SJSA1 (cell line): ENCODE measurements around the gene WDR91. TPM values are rescaled to one million over a fixed set of nuclear protein-coding genes. Genes with fewer than 3 reads are reported as not detected.

Experiments
- DNase-seq, 2 experiments: peaks; one replicate each; pipeline ENCODE4 v3.0.0-alpha.2; 2015 to 2020; ENCODE audit warnings: low spot score in 2 of 2, low read depth in 1 of 2
- H3K27ac ChIP-seq: fragments of 250-450 bp; sonication (Bioruptor Pico); 2 replicates; pipeline ENCODE4 v1.5.1; 2020; ENCODE audit warnings: mild to moderate bottlenecking, moderate library complexity
- H3K27me3 ChIP-seq: fragments of 250-450 bp; sonication (Bioruptor Pico); replicated peaks from 2 replicates; pipeline ENCODE4 v1.5.1; 2020; ENCODE audit warnings: mild to moderate bottlenecking, moderate library complexity
- H3K36me3 ChIP-seq: fragments of 250-450 bp; sonication (Bioruptor Pico); 2 replicates; pipeline ENCODE4 v1.5.1; 2020; ENCODE audit warnings: mild to moderate bottlenecking
- H3K4me1 ChIP-seq: fragments of 250-450 bp; sonication (Bioruptor Pico); replicated peaks from 2 replicates; pipeline ENCODE4 v1.6.1; 2021; ENCODE audit warnings: mild to moderate bottlenecking
- H3K4me3 ChIP-seq: fragments of 250-450 bp; sonication (Bioruptor Pico); 2 replicates; pipeline ENCODE4 v1.5.1; 2020; ENCODE audit warnings: mild to moderate bottlenecking
- H3K9me3 ChIP-seq: fragments of 250-450 bp; sonication (Bioruptor Pico); replicated peaks from 2 replicates; pipeline ENCODE4 v1.5.1; 2020; ENCODE audit warnings: mild to moderate bottlenecking
- total RNA-seq: library from RNA; depleted of rRNA; stranded (reverse); fragments of >200 nt; shearing (Covaris generic); gene quantifications from 2 replicates; pipeline ENCODE4 v1.2.3, GENCODE V29; 2014

WDR91 gene
- total RNA-seq, 1 experiment from 2014 or later = 11.0 TPM

DNA sequence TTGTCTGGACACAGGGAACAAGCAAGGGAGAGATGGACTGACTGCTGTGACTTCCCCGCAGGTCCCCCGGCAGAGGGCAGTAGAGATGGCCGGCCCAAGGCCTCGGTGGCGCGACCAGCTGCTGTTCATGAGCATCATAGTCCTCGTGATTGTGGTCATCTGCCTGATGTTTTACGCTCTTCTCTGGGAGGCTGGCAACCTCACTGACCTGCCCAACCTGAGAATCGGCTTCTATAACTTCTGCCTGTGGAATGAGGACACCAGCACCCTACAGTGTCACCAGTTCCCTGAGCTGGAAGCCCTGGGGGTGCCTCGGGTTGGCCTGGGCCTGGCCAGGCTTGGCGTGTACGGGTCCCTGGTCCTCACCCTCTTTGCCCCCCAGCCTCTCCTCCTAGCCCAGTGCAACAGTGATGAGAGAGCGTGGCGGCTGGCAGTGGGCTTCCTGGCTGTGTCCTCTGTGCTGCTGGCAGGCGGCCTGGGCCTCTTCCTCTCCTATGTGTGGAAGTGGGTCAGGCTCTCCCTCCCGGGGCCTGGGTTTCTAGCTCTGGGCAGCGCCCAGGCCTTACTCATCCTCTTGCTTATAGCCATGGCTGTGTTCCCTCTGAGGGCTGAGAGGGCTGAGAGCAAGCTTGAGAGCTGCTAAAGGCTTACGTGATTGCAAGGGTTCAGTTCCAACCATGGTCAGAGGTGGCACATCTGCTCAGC, 46.8 kb downstream of the WDR91 start:
- H3K36me3 ChIP-seq = peaks cover 55% of the 10 kb centered on the region
- peaks cover 29% of the 10 kb centered on the region for H3K4me1 ChIP-seq
- no peaks in the 10 kb centered on the region for H3K9me3 ChIP-seq
- no peaks in the 10 kb centered on the region for H3K27me3 ChIP-seq
- no peak overlapping the region for H3K27ac ChIP-seq
- no peak for DNase-seq
- H3K4me3 ChIP-seq = no peak overlapping the region

DNA sequence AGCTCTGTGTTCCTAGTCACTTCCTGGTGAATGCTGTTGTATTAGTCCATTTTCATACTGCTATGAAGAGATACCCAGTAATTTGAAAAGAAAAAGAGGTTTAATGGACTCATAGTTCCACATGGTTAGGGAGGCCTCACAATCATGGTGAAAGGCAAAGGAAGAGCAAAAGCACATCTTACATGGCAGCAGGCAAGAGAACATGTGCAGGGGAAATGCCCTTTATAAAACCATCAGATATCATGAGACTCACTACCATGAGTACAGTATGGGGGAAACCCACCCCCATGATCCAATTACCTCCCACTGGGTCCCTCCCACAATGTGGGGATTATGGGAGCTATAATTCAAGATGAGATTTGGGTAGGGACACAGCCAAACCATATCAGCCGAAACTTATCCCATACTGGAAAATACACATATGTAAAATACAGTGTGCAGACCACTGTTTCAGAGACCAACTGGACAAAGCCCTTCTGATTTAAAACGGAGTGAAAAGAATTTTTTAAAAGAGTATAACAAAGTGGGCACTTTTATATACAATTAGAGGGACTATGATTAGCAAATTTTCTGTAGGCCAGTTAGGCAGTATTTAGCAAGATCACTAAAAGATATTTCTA, 48.8 kb downstream of the WDR91 start:
- Histone ChIP-seq H3K27me3 (no peaks in the 10 kb centered on the region), H3K36me3 (peaks cover 39% of the 10 kb centered on the region), H3K27ac (no peak overlapping the region), H3K4me3 (no peak overlapping the region), H3K9me3 (no peaks in the 10 kb centered on the region), H3K4me1 (peaks cover 20% of the 10 kb centered on the region)
- no peak for DNase-seq

DNA sequence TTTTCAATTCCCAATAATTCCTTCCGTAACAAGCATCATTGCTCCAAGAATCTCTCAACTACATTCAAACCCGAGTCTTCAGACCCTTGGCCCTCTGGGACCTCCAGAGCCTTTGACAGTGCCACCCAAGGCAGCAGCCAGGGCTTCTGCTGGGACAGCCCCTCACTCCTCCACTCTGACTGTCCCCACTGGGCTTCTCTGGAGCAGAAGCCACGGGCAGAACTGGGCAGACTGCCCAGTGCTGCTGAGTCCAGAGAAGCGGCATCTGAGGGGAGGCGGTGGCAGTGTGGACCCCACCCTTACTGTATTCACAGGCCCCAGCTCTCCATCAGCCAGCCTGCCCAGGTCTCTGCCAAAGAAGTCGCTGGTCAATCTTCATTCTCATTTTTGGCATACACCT, 49.7 kb downstream of the WDR91 start:
- no peak for DNase-seq
- Histone ChIP-seq H3K27me3 (no peaks in the 10 kb centered on the region), H3K4me1 (peaks cover 20% of the 10 kb centered on the region), H3K4me3 (no peak overlapping the region), H3K27ac (no peak overlapping the region), H3K9me3 (peaks cover 4% of the 10 kb centered on the region; the same call in 1 of the 2 replicates), H3K36me3 (peaks cover 31% of the 10 kb centered on the region)

DNA sequence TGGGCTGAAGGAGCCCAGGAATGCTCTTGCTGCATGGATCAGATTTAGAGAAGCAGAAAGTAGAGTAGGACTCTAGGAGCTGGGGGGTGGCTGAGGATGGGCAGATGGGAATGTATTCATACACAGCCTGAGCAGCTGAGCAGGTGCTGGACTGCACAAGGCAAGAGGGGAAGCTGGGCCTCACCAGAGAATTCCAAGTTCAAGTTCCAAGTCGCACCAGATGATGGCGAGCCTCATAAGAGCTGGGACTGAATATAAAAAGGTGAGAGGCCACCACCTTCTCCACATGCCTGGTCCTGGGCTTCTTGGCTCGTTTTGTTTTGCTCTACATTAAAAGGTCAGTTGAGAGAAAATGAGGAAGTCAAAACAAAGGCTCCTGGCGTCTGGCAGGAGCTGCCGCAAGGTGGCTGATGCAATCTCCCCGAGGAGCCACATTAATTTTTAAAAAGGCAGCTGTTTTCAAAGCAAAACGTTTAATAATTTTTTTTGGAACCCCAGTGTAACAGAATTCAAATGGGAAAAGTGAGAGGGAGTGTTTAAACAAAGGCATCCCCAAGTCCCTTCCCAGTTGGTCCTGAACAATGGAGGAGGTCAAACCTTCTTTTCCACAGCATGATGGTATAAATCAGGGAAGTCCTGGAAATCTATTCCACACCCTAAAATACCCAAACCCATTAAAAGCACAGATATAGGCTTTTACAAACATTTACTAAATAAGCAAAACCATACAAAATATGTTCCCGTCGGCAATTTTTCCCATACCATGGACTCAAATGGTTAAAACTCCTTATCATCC, 50.3 kb downstream of the WDR91 start:
- Histone ChIP-seq H3K9me3 (peaks cover 6% of the 10 kb centered on the region), H3K36me3 (peaks cover 25% of the 10 kb centered on the region), H3K4me1 (peaks cover 20% of the 10 kb centered on the region), H3K4me3 (no peak overlapping the region), H3K27me3 (no peaks in the 10 kb centered on the region), H3K27ac (peak overlapping the region; percentile 33; the same call in 1 of the 2 replicates)
- no peak for DNase-seq

DNA sequence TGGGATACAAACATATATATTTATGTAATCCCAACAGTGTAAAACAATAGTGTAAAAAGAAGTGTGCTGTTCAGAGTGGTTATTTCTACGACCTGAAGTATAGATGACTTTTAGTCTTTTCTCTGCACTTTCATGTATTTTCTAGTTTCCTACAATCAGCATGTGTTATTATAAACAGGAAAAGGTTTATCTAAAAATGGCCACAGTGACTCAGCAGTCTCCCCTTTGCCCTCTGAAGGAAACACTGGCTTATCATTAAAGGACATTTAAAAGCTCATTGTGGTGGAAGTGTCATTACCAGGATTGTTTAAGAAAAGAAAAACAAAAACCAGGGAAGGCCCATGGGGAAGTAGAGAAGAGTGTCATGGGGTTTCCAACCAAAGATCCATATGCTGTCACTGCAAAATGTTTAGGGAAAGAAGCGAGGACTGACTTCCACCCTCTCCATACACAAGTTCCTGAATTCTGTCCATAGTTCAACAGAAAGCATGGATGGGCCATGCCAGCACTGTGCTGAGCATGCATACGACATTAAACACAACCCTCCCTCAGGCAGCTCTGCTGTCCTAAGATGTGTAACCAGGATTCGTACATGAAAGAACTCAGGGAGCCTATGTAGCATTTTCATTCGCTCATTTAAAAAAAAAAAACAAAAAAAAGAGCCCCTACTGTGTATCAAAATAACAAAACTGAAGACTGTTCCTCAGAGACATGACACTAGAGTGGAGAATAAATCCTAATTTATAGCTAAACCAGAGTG, 51.0 kb downstream of the WDR91 start:
- peaks cover 17% of the 10 kb centered on the region for H3K36me3 ChIP-seq

DNA sequence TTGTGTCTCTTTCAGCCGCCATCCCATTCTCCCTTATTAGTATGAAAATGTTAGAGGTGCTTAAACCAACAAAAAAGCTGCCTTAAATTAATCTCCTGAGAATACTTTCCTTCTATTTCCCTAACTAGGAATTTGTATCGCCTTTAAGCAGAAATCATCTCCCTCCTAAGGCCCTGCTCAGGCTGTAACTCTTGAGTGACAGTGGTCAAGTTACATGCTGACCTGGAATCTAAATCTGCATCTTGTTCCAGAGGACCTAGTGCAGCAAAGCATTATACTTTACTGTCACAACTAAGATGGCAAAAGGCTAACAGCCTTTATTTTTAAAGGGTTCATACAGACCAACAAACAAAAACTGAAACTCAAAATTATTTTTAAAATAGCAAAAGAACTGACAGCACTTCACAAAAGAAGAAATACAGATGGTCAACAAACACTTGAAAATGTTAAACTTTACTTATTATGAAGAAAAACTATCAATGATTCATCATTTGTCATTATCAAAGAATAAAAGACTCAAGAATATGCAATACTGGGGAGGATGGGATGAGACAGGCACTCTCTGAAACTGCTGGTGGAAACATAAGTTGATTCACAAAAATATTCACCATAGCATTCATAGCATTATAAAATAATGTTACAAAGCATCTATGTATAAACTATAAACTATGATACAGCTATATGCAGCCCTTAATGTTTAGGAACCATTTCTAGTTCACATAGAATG, 51.8 kb downstream of the WDR91 start:
- Histone ChIP-seq H3K9me3 (peaks cover 8% of the 10 kb centered on the region), H3K27ac (peak overlapping the region; percentile 33), H3K36me3 (peaks cover 10% of the 10 kb centered on the region), H3K4me1 (peaks cover 20% of the 10 kb centered on the region), H3K4me3 (no peak overlapping the region), H3K27me3 (no peaks in the 10 kb centered on the region)
- no peak for DNase-seq

More for the DNA sequence above, 51.0 kb downstream of the WDR91 start:
- peaks cover 20% of the 10 kb centered on the region for H3K4me1 ChIP-seq
- peak in 1 of 2 experiments; percentile 44 for DNase-seq
- peaks cover 8% of the 10 kb centered on the region for H3K9me3 ChIP-seq
- H3K27me3 ChIP-seq = no peaks in the 10 kb centered on the region
- H3K4me3 ChIP-seq = no peak overlapping the region
- H3K27ac ChIP-seq = peak overlapping the region; percentile 33

DNA sequence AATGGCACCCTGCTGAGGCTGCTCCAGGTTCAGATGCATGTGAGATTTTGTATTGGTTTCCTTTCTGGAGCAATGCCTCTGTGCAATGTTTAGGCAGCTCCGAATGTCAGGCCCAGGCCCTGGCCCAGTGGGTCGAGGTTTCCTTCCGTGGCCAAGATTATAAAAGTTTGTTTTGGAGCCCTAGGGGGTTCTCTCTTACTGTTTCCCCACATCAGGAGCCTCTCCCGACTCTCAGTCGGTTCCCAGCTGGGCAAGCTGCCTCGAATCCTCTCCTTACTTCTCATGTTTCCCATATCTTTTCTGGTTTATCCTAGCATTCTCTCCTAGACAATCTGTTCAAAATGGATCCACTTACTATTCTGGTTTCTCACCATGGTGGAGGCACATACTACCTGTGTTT, 52.5 kb downstream of the WDR91 start:
- no peak overlapping the region for H3K27ac ChIP-seq
- no peak for DNase-seq
- peaks cover 20% of the 10 kb centered on the region for H3K4me1 ChIP-seq
- peaks cover 8% of the 10 kb centered on the region for H3K9me3 ChIP-seq
- H3K27me3 ChIP-seq = no peaks in the 10 kb centered on the region
- H3K4me3 ChIP-seq = no peak overlapping the region
- peaks cover 3% of the 10 kb centered on the region for H3K36me3 ChIP-seq

DNA sequence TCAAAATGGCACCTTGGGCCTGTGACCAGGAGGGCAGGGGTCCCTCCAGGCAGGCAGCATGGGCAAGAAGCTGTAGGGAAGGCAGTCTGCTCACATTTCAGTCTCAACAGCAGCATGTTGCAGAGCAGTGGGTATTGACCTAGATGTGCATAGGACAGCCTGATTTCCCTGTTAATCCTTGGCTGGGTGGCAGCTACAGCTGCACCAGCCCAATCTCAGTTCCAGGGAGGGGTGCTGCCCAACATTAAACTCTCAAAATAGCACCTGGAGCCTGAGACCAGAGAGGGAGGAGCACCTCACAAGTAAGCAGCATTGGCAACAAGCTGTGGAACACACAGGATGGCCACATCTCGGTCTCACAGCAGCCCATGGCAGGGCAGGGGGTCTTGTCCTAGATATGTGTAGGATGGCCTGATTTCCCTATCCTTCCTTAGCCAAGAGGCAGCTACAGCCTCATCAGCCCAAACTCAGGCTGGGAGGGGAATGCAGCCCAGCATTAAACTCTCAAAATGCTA, 53.1 kb downstream of the WDR91 start:
- H3K27ac ChIP-seq = no peak overlapping the region
- DNase-seq = no peak
- peaks cover 20% of the 10 kb centered on the region for H3K4me1 ChIP-seq
- no peak overlapping the region for H3K4me3 ChIP-seq
- peaks cover 8% of the 10 kb centered on the region for H3K9me3 ChIP-seq
- no peaks in the 10 kb centered on the region for H3K36me3 ChIP-seq
- no peaks in the 10 kb centered on the region for H3K27me3 ChIP-seq

DNA sequence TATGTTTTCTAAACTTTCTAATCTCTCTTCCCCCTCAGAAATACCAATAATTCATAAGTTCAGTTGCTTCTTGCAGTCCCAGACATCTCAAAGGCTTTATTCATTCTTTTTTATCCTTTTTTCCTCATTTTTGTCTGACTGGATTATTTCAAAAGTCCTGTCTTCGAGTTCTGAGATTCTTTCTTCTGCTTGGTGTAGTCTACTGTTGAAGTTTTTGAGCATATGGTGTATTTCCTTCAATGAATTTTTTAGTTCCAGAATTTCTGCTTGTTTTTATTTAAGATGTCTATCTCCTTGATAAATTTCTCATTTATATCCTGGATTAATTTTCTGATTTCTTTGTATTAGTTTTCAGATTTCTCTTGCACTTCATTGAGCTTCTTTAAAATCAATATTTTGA, 55.0 kb downstream of the WDR91 start:
- Histone ChIP-seq H3K4me1 (peaks cover 20% of the 10 kb centered on the region), H3K27ac (no peak overlapping the region), H3K27me3 (no peaks in the 10 kb centered on the region), H3K4me3 (no peak overlapping the region), H3K9me3 (peaks cover 8% of the 10 kb centered on the region), H3K36me3 (no peaks in the 10 kb centered on the region)
- no peak for DNase-seq

DNA sequence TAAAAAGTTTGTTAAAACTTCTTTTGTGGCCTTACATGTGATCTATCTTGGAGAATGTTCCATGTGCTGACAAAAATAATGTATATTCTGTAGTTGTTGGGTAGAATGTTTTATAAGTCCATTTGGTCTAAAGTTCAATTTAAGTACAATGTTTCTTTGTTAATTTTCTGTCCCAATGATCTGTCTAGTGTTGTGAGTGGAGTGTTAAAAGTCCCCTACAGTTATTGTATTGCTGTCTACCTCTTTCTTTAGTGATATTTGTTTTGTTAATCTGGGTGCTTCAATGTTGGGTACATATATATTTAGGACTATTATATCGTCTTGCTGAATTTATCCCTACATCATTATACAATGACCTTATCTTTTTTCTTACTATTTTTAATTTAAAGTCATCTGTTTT, 56.6 kb downstream of the WDR91 start:
- H3K27ac ChIP-seq = no peak overlapping the region
- peaks cover 8% of the 10 kb centered on the region for H3K9me3 ChIP-seq
- H3K27me3 ChIP-seq = no peaks in the 10 kb centered on the region

DNA sequence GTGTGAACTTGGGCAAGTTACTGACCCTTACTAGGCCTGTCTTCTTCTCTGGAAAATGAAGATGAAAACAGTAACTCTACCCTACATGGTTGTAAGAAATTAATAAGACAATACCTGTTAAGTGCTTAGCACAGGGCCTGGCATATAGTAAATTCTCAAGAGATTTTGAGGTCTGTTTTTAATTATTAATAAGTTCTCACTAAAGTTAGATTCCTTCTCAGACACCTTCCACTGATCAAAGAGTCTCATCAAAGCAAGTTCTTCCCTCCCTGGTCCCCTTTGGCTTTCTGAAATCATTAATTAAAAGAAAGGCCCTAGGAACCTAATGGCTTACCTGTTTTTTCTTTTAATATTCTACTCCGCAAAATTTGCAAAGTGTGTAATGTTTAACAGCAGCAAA, 58.9 kb downstream of the WDR91 start:
- no peak for DNase-seq
- no peak overlapping the region for H3K27ac ChIP-seq
- H3K9me3 ChIP-seq = peaks cover 8% of the 10 kb centered on the region
- peaks cover 15% of the 10 kb centered on the region for H3K4me1 ChIP-seq
- no peaks in the 10 kb centered on the region for H3K27me3 ChIP-seq
- no peaks in the 10 kb centered on the region for H3K36me3 ChIP-seq
- no peak overlapping the region for H3K4me3 ChIP-seq

More for the DNA sequence above, 56.6 kb downstream of the WDR91 start:
- no peak overlapping the region for H3K4me3 ChIP-seq
- H3K4me1 ChIP-seq = peaks cover 6% of the 10 kb centered on the region
- DNase-seq = no peak
- no peaks in the 10 kb centered on the region for H3K36me3 ChIP-seq

DNA sequence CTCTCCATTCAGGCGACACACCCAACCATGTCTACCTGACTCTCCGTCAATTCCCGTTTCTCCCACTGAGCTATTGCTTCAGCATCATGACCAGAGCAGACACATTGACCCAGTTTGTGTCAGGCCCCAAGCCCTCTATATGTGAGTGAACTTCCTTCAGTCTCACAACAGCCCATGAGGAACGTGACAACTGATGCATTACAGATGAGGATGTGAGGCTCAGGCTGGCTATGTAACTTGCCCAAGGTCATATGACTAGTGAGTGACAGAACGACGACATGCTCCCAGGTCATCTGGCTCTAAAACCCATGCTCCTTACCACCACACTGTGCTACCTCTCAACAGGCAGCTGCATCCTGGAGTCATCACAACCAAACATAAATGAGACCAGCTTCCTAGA, 59.8 kb downstream of the WDR91 start:
- no peaks in the 10 kb centered on the region for H3K27me3 ChIP-seq
- no peaks in the 10 kb centered on the region for H3K36me3 ChIP-seq
- peaks cover 20% of the 10 kb centered on the region for H3K4me1 ChIP-seq
- no peak overlapping the region for H3K27ac ChIP-seq
- no peak for DNase-seq
- no peak overlapping the region for H3K4me3 ChIP-seq
- H3K9me3 ChIP-seq = peaks cover 4% of the 10 kb centered on the region

DNA sequence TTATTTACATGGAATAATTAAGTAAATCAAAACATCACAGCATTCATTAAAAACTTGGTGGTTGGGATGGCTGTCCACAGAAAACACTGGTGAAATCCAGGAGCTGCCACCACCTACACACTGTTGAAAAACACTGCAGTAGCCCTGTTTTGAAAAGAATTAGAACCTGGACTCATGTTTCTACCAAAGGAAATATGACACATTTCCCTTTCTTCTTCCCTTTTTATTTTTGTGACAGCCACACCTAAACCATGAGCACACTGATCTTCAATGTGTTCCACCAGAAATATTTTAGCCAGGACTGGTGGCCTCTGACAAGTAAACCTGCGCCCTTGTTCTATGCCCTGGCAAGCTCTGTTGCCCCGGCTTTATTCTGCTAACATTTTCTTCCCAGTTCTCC, 60.2 kb downstream of the WDR91 start:
- no peak overlapping the region for H3K4me3 ChIP-seq
- peaks cover 20% of the 10 kb centered on the region for H3K4me1 ChIP-seq
- H3K36me3 ChIP-seq = no peaks in the 10 kb centered on the region
- no peak overlapping the region for H3K27ac ChIP-seq
- H3K9me3 ChIP-seq = peaks cover 2% of the 10 kb centered on the region
- DNase-seq = no peak
- no peaks in the 10 kb centered on the region for H3K27me3 ChIP-seq
